HUES6 (cell line): ENCODE results near the gene CDC42BPA.
"Not testable (repeated sequence)": the region's sequence is repeated elsewhere in the genome, so short reads cannot be mapped to it uniquely, and the experiment has no call there.

Experiments used
- H3K27ac ChIP-seq: 2 replicates; pipeline ENCODE4 v1.7.0; 2013; ENCODE audit warnings: low read depth, mild to moderate bottlenecking, low read length, inconsistent platforms
- H3K27me3 ChIP-seq: 2 replicates; pipeline ENCODE4 v1.6.1; 2013; ENCODE audit warnings: low read length; ENCODE audit not compliant: control insufficient read depth, insufficient read depth
- H3K36me3 ChIP-seq: 2 replicates; pipeline ENCODE4 v1.6.1; 2013; ENCODE audit warnings: low read length; ENCODE audit not compliant: control insufficient read depth, insufficient read depth
- H3K4me1 ChIP-seq: 2 replicates; pipeline ENCODE4 v1.6.1; 2013; ENCODE audit warnings: low read length; ENCODE audit not compliant: control insufficient read depth, insufficient read depth
- H3K4me3 ChIP-seq: 2 replicates; pipeline ENCODE4 v1.5.1; 2013; ENCODE audit warnings: low read depth, low read length
- H3K9ac ChIP-seq: one replicate; pipeline ENCODE4 v1.6.1; 2013; ENCODE audit warnings: mild to moderate bottlenecking, low read length
- H3K9me3 ChIP-seq: 2 replicates; pipeline ENCODE4 v1.6.1; 2013; ENCODE audit warnings: low read depth, low read length; ENCODE audit not compliant: control insufficient read depth, insufficient read depth

CDC42BPA gene

DNA sequence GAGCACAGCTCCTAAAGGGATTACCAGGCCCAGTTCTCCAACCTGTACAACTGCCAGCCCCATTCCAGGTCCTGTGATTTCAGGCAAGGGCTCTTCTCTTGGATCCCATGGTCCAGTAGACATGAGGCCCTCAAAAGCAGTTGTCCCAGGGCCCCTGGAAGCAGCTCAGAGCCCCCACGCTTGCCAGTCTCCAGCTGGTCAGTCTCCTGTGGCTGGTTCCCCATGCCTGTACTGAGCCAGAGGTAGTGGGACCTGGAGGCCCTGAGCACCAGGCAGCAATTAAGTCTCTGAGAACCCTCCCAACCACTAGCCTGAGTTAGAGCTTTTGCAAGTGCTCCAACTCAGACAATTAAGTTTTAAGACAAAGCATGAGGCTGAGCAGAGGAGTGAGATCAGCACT, 36.9 kb downstream of the CDC42BPA start:
- Histone ChIP-seq H3K9me3 (peaks cover 36% of the 10 kb centered on the region), H3K4me3 (no peak overlapping the region), H3K27ac (no peak overlapping the region), H3K9ac (no peak overlapping the region), H3K27me3 (no peaks in the 10 kb centered on the region), H3K36me3 (peaks cover 10% of the 10 kb centered on the region; the same call in 1 of the 2 replicates), H3K4me1 (no peaks in the 10 kb centered on the region)

GRCh38 chr1:227280836-227281235, 37.5 kb downstream of the CDC42BPA start:
- no peaks in the 10 kb centered on the region for H3K4me1 ChIP-seq
- no peak overlapping the region for H3K27ac ChIP-seq
- H3K36me3 ChIP-seq, result peaks cover 8% of the 10 kb centered on the region; the same call in 1 of the 2 replicates
- peaks cover 31% of the 10 kb centered on the region for H3K9me3 ChIP-seq
- H3K27me3 ChIP-seq, result no peaks in the 10 kb centered on the region
- H3K4me3 ChIP-seq, result no peak overlapping the region
- H3K9ac ChIP-seq, result no peak overlapping the region

- not testable (repeated sequence) for H3K4me3 ChIP-seq, H3K4me1 ChIP-seq, H3K27me3 ChIP-seq
Measured at GRCh38 chr1:227276156-227276693, 42.1 kb downstream of the CDC42BPA start.

GRCh38 chr1:227273557-227273956, 44.7 kb downstream of the CDC42BPA start:
- Histone ChIP-seq H3K9me3 (no peaks in the 10 kb centered on the region; the same call in 1 of the 2 replicates), H3K27me3 (no peaks in the 10 kb centered on the region), H3K36me3 (no peaks in the 10 kb centered on the region), H3K4me1 (0 out of 2 replicates have a peak, but pooled peaks cover 3% of the 10 kb centered on the region), H3K27ac (no peak overlapping the region), H3K9ac (no peak overlapping the region), H3K4me3 (no peak overlapping the region)

More at GRCh38 chr1:227276156-227276693, 42.1 kb downstream of the CDC42BPA start:
- not testable (repeated sequence) for H3K36me3 ChIP-seq, H3K27ac ChIP-seq, H3K9me3 ChIP-seq, H3K9ac ChIP-seq

- Histone ChIP-seq H3K9ac (no peak overlapping the region), H3K27me3 (no peaks in the 10 kb centered on the region), H3K9me3 (no peaks in the 10 kb centered on the region), H3K36me3 (no peaks in the 10 kb centered on the region), H3K4me3 (no peak overlapping the region), H3K4me1 (0 out of 2 replicates have a peak, but pooled peaks cover 3% of the 10 kb centered on the region), H3K27ac (no peak overlapping the region)
Measured at GRCh38 chr1:227272428-227272827, 45.9 kb downstream of the CDC42BPA start.

- H3K9ac ChIP-seq, result no peak overlapping the region
- H3K4me3 ChIP-seq, result no peak overlapping the region
- H3K36me3 ChIP-seq, result no peaks in the 10 kb centered on the region
Measured at GRCh38 chr1:227270554-227270953, 47.7 kb downstream of the CDC42BPA start.

GRCh38 chr1:227268943-227269342, 49.3 kb downstream of the CDC42BPA start:
- no peaks in the 10 kb centered on the region for H3K36me3 ChIP-seq
- no peaks in the 10 kb centered on the region for H3K27me3 ChIP-seq
- H3K27ac ChIP-seq, result no peak overlapping the region
- H3K9ac ChIP-seq, result no peak overlapping the region
- H3K4me1 ChIP-seq, result 0 out of 2 replicates have a peak, but pooled peaks cover 3% of the 10 kb centered on the region
- H3K4me3 ChIP-seq, result no peak overlapping the region
- no peaks in the 10 kb centered on the region for H3K9me3 ChIP-seq

More at GRCh38 chr1:227270554-227270953, 47.7 kb downstream of the CDC42BPA start:
- H3K27ac ChIP-seq, result no peak overlapping the region
- no peaks in the 10 kb centered on the region for H3K27me3 ChIP-seq
- 0 out of 2 replicates have a peak, but pooled peaks cover 3% of the 10 kb centered on the region for H3K4me1 ChIP-seq
- H3K9me3 ChIP-seq, result no peaks in the 10 kb centered on the region

DNA sequence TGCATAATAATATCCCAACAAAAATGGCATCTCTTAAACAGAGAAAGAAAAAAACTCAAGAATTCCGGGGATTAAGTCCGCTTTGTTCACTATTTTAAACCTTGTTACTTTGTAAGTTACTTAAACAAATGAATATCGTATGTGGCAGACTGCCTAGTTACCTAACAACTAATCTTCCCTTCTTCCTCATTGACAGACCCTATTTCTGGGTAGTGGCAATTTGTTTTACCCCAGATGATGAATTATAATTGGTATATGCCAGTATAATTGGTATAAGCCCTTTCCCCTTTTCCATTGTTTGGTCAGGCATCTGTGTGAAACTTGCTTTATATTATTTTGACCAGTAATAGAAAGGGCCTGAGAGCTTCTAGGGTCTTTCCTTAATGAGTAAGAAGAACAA, 52.4 kb downstream of the CDC42BPA start:
- H3K4me3 ChIP-seq, result no peak overlapping the region
- no peaks in the 10 kb centered on the region for H3K36me3 ChIP-seq
- H3K27me3 ChIP-seq, result no peaks in the 10 kb centered on the region
- H3K27ac ChIP-seq, result no peak overlapping the region
- 0 out of 2 replicates have a peak, but pooled peaks cover 3% of the 10 kb centered on the region for H3K4me1 ChIP-seq
- H3K9ac ChIP-seq, result no peak overlapping the region
- no peaks in the 10 kb centered on the region for H3K9me3 ChIP-seq

- Histone ChIP-seq H3K9ac (no peak overlapping the region), H3K27me3 (no peaks in the 10 kb centered on the region), H3K4me1 (0 out of 2 replicates have a peak, but pooled peaks cover 6% of the 10 kb centered on the region), H3K4me3 (no peak overlapping the region), H3K9me3 (no peaks in the 10 kb centered on the region), H3K27ac (no peak overlapping the region), H3K36me3 (no peaks in the 10 kb centered on the region)
Measured at GRCh38 chr1:227263869-227264268, 54.4 kb downstream of the CDC42BPA start.

- H3K4me1 ChIP-seq, result 0 out of 2 replicates have a peak, but pooled peaks cover 6% of the 10 kb centered on the region
- no peak overlapping the region for H3K9ac ChIP-seq
- no peaks in the 10 kb centered on the region for H3K27me3 ChIP-seq
- H3K27ac ChIP-seq, result no peak overlapping the region
- H3K36me3 ChIP-seq, result no peaks in the 10 kb centered on the region
- H3K9me3 ChIP-seq, result no peaks in the 10 kb centered on the region
- H3K4me3 ChIP-seq, result no peak overlapping the region
Measured at GRCh38 chr1:227261501-227261900, 56.8 kb downstream of the CDC42BPA start.

DNA sequence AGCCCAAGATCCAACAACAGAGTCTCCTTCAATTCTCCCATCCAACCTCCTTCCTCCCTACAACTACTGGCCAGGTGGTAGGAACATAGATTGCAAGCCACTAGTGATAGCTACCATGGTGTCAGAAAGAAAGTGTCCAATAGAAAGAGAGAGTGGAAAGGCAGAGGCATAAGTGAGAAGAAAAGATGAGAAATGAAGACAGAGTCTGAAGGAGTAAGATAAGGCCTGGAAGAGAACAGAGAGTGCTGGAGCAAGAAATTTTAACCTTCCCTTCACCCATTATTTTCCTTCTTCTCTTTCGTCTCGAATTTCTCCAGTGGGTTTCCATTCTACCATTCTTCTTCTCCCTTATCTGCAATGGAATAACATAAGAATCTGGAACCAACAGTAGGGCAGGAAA, 57.9 kb downstream of the CDC42BPA start:
- no peaks in the 10 kb centered on the region for H3K36me3 ChIP-seq
- H3K4me1 ChIP-seq, result 0 out of 2 replicates have a peak, but pooled peaks cover 6% of the 10 kb centered on the region
- no peak overlapping the region for H3K4me3 ChIP-seq
- H3K9ac ChIP-seq, result no peak overlapping the region
- H3K27me3 ChIP-seq, result no peaks in the 10 kb centered on the region
- H3K9me3 ChIP-seq, result no peaks in the 10 kb centered on the region
- no peak overlapping the region for H3K27ac ChIP-seq
